Hematopoietic multipotent progenitor cell treated with erythropoietin and hydrocortisone succinate and interleukin-3 and kit ligand, for 17 days (in vitro differentiated cells): ENCODE results near the gene CD53.
"Not testable (repeated sequence)": the region's sequence is repeated elsewhere in the genome, so short reads cannot be mapped to it uniquely, and the experiment has no call there.

Experiments used
- DNase-seq: peaks from one replicate; pipeline ENCODE4 v3.0.0-alpha.2; 2015; ENCODE audit warnings: low spot score

CD53 gene, protein sequence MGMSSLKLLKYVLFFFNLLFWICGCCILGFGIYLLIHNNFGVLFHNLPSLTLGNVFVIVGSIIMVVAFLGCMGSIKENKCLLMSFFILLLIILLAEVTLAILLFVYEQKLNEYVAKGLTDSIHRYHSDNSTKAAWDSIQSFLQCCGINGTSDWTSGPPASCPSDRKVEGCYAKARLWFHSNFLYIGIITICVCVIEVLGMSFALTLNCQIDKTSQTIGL

DNA sequence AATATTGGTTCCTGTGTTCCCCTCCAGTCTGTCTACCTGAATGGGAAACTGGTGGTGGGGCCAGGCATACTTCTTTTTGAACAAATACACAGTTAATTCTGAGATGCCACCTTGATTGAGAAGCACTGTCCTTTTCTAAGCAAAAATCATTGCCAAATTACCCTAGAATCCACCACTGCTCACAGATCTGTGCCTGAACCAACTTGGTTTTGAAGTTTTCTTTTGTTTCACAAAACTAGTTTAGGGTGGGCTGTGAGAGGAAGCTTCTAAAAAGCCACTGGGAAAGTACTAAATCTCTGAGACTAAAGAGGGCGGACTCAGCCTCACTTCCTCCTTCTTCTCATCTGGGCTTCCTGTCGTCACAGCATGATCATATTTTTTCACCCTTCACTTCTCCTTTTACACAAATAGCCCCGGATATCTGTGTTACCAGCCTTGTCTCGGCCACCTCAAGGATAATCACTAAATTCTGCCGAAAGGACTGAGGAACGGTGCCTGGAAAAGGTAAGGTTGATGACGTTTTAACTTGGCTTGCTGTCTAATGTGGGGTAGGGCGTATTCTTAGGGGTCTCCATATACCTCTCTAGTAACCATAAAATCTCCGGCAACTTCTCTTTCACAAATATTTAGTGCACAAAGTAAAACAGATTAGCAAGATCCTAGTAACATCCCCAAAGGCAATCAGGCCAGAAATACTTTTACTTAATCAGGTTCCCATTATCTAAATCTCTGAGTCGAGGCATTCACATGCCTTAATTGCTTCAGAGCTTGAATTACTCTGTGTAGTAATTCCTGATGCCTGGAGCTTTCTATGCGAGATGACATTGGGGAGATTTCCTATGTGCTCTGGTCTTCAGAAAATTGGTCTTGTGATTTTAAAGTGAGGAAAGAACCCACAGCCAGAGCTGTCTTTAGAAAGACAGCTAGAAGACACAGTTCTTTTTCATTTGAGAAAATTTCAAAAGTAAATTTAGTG, at the start of gene CD53:
Gene CD53 (plus strand): TSS at position 404 of the 976 bp plus-strand sequence. CDS start 18,261 bp downstream, outside the sequence.
- no peak for DNase-seq

DNA sequence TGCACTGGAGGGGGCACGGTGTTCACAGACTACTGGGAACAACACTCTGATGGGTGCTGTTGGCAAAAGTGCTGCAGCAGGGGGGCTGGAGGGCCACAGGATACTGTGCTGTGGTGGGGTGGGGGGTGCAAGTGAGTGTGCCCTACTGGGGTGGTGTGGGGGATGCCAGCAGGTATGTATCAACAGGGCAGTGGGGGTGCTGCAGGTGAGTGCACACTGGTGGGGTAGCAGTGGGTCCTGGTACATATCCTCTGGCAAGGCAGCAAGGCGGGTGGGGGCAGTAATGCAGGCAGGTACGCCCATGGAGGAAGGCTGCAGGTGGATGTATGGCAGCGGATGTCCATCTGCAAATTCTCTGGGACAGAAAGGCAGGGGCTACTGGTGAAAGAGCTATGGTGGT, 48.8 kb upstream of the CD53 start:
- no peak for DNase-seq

DNA sequence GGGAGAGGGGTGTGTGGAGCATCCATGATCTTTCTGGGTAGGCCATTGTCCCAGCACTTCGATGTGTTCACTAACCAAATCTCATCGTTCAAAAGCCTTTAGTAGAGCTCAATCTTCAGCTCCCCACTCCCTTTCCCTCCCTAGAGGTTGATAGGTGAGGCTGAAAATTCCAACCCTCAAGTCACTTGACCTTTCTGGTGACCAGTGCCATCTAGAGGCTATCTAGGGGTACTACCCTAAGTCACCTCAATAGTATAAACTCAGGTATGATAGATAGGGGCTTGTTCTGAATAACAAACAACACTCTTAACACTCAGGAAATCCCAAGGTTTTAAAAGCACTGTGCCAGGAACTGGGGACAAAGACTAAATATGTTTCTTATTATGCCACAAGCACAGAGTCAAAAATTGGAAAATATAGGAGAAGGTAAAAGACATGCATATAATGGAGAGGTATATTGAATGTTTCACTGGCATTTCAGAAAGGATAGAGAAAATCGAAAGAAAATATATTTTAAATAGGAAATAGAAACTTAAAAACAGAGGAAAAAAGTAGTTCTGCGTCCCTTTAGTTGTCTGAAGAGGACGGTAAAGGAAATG, 42.9 kb upstream of the CD53 start:
- DNase-seq, result peak; percentile 45

DNA sequence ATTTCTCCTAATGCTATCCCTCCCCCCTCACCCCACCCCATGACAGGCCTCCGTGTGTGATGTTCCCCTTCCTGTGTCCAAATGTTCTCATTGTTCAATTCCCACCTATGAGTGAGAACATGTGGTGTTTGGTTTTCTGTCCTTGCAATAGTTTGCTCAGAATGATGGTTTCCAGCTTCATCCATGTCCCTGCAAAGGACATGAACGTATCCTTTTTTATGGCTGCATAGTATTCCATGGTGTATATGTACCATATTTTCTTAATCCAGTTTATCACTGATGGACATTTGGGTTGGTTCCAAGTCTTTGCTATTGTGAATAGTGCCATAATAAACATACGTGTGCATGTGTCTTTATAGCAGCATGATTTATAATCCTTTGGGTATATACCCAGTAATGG, 39.2 kb upstream of the CD53 start:
- not testable (repeated sequence) for DNase-seq

- DNase-seq, result no peak
Observed at GRCh38 chr1:110846861-110847260, 26.1 kb upstream of the CD53 start.

- no peak for DNase-seq
Observed at GRCh38 chr1:110850145-110850544, 22.8 kb upstream of the CD53 start.

DNA sequence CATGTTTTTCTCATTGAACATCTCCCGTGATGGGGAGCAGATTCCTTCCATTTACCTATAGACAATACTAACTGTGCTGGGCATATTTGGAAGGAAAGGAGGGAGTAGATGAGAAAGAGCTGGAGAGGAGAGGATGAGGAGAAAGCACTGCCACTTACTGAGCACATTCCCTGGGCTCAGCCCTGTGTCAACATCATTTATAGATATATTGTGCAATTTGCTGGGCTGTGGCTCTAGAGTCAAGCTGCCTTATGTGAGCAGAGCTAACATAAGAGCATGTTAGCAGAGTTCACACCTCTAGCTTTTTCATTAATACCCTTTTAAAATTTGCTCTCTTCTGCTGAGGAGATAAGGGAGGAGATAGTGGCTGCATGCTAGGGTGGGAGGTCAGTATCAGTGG, 22.3 kb upstream of the CD53 start:
- DNase-seq, result no peak

DNA sequence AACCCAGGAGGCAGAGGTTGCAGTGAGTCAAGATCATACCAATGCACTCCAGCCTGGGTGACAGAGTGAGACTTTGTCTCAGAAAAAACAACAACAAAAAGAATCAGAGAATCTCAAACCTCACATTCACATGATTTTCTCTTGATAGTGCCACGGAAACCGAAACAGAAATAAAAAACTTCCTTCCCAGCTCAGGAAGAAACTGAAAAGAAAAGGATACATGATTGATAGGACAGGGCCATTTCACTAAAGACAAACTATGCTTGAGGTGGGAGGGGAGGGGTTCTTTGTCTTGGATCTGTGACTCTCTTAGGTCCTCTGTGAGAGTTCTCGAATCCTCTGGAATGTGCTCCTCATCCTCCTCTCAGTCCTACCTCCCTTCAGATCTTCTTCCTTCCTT, 19.8 kb upstream of the CD53 start:
- no peak for DNase-seq

- no peak for DNase-seq
Observed at GRCh38 chr1:110856410-110856809, 16.5 kb upstream of the CD53 start.

DNA sequence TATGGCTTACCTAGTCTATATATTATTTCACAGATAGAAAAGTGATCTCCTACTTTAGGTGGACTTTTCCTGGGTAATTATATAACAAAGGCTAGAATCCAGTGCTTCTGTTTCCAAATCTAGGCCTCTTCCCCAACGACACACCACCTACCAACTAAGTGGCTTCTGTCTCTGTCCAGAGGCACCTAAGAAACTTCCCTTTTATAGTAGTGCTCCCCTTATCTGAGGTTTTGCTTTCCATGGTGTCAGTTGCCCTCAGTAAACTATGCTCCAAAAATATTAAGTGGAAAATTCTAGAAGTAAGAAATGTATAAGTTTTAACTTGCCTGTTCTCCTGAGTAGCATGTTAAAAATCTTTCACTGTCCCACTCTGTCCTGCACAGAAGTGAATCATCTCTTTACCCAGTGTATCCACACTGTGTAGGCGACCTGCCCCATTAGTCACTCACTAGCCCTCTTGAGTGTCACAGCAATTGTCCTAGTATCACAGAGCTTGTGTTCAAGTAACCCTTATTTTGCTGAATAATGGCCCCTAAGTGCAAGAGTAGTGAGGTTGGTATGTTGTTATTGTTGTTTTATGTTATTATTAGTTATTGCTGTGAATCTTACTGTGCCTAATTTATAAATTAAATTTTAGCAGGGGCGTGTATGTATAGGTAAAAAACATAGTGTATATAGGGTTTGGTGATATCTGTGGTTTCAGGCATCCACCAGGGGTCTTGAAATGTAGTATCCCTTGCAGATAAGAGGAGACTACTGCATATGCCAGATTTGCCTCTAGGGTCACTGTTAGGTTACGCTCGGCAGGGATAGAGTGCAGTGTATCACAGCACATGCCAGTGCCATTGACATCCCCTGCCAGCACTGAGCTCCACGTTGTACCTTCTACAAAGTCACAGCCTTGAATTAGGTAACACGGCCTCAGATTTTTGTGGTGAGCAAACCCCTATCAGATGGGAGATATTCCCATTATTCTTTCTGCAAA, 14.7 kb upstream of the CD53 start:
- DNase-seq, result no peak

- DNase-seq, result no peak
Observed at GRCh38 chr1:110859062-110859461, 13.9 kb upstream of the CD53 start.

DNA sequence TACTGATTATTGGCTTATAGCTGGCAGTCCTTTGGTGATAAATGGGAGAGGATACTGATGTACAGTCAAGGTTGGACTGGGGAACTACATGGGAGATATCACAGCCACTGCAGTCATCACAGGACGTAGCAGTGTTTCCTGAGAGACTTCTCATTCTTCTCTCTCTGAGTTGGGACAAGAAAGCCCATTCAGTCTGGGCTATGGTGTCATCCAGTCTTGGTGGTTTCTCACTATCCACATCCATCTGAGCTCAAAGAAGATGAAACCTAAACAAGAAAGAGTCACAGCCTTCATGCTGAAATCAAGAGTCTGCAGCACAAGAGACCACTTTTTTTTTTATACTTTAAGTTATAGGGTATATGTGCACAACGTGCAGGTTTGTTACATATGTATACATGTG, 12.8 kb upstream of the CD53 start:
- DNase-seq, result no peak

DNA sequence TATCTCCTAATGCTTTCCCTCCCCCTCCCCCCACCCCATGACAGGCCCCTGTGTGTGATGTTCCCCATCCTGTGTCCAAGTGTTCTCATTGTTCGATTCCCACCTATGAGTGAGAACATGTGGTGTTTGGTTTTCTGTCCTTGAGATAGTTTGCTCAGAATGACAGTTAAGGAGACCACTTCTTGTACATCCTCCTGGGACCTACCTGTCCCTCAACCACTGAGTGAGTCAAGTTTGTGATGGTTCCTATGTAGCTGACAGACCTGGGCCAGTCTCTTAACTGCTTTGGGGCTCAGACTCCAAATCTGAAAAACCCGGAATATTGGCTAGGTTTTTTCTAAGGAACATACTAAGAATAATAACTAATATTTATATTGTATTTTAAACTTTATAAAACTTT, 12.3 kb upstream of the CD53 start:
- DNase-seq, result not testable (repeated sequence)

- DNase-seq, result not testable (repeated sequence)
Observed at GRCh38 chr1:110861942-110862341, 11.0 kb upstream of the CD53 start.

GRCh38 chr1:110864287-110864686, 8.7 kb upstream of the CD53 start:
- no peak for DNase-seq

- no peak for DNase-seq
Observed at GRCh38 chr1:110870721-110871388, 2.1 kb upstream of the CD53 start.

- no peak for DNase-seq
Observed at GRCh38 chr1:110872366-110872744, 593 bp upstream of the CD53 start.

DNA sequence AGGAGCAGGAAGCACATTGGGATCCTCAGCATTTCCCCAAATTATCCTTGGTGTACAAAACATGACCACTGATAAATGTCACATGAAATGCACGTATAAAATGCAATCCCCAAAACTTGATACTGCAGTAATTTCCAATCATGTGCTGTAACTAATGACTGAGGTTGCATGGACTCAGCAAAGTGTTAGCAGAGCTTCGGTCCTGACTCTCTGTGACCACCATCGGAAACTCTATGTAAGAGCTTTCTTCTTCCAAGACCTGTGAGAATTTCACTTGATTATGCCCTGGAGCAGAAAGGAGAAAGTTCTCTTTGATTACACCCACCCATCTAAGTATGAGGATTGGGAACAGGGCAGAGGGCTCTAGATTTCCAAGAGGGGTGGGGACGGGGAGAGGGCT, 908 bp downstream of the CD53 start:
- no peak for DNase-seq

DNA sequence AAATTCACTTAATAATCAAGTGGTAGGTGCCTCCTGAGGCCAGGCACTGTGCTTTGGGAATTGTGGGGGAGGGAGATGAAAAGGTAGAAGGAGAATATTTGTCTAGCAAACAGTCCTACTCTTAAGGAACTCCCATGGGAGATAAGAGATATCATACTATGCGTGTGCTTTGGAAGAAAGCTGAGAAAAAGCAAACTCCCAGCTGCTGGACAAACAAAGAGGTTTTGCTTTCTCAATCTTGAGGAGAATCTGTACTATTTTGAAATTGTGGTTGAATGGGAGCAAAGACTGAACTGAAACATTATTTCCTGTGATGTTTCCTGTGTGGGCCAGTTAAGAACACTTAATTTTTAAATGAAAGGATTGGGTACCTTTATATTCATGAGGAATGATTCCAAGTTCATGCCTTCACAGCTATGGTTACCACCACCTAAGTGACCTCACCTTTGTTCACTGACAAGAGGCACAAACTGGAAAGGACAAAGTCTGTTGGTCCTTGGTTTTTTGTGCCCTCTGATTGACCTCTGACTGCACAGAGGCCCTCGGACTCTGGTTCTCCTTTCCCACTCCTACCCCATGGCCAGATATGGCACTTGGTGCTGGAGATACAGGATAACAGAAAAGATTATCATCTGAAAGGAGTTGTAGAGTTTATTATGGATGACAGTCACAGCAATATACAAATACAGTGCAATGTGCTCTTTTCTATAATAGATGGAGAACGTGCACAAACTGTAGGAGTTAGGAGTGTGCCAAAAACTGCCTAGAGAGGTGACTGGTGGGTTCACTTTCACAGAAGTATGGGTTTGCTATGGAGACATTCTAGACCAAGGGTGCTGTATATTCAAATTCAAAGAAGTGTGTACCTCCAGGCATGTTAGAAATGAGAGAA, 1.6 kb downstream of the CD53 start:
- DNase-seq, result no peak

- no peak for DNase-seq
Observed at GRCh38 chr1:110875216-110875731, 2.3 kb downstream of the CD53 start.
